ENCODE data around the gene ZNF688.
A peak's percentile ranks its signal among the peaks of the same experiment; 100 is the strongest.

ZNF688 gene

GRCh38 chr16:30588651-30589050 lies 17.1 kb upstream of the ZNF688 start:
- CTCF ChIA-PET, result interaction anchor here (1.8 to 6.1 kb wide), 3 partner anchors 11 to 42 kb away, joined by 4 to 57 read pairs (median 30); partner anchors contain the start of gene ZNF688
- no peak for DNase-seq (ENCODE audit: low read depth, low spot score)
- no peak for TF ChIP-seq CTCF (IDR thresholded peaks at IDR 0.05; ENCODE audit: insufficient read depth, low read length, missing control alignments)
- POLR2A ChIA-PET, result no interaction called here
- no peak overlapping the region for H3K4me3 ChIP-seq (ENCODE audit: low read depth, low read length)

GRCh38 chr16:30585400-30586191 lies 14.1 kb upstream of the ZNF688 start, which contains the start of gene ZNF785:
Gene ZNF785, minus strand, starts transcription at chr16:30585697. Its CDS starts 86 bp downstream, at chr16:30585611.
- ChIA-PET POLR2A (interaction anchor here (0.6 to 1.6 kb wide), 4 partner anchors 8 to 65 kb away, joined by 3 to 4 read pairs (median 4); partner anchors contain the start of genes PRR14 and ZNF688), CTCF (interaction anchor here (0.8 to 6.1 kb wide), 10 partner anchors 9 to 219 kb away, joined by 3 to 57 read pairs (median 4); partner anchors contain the start of gene ZNF689)
- DNase-seq (ENCODE audit: low read depth, low spot score), result peak; percentile 96
- peak; percentile 11 for TF ChIP-seq CTCF (IDR thresholded peaks at IDR 0.05; ENCODE audit: insufficient read depth, low read length, missing control alignments)
- peak within 1 kb of the TSS; percentile 79 for H3K4me3 ChIP-seq (ENCODE audit: low read depth, low read length)

DNA sequence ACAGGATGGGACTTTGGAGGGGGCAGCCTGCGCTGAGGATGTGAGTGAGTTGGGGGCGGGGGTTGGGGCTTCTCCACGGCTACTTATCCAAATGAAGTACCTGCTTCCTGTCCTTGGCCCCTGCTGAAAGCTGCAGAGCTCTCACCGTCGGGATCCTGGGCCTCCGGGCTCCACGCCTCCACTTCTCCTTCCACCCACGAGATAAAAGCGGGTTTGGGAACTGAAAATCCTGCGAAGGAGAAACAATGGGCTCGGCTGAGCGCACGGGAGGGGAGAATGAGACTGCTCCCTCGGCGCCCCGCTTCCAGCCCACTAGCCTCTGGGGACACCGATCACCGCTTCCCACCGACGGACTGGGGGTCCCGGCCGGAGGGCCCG lies 13.5 kb upstream of the ZNF688 start:
- H3K4me3 ChIP-seq (ENCODE audit: low read depth, low read length), result peak overlapping the region; percentile 79
- ChIA-PET POLR2A (interaction anchor here (1.0 to 1.4 kb wide), 2 partner anchors 13 to 58 kb away, joined by 4 read pairs; partner anchors contain the start of gene ZNF688), CTCF (interaction anchor here (1.4 to 6.1 kb wide), 5 partner anchors 9 to 49 kb away, joined by 5 to 57 read pairs (median 10); no protein-coding TSS in a partner anchor)
- no peak for DNase-seq (ENCODE audit: low read depth, low spot score)
- TF ChIP-seq CTCF (IDR thresholded peaks at IDR 0.05; ENCODE audit: insufficient read depth, low read length, missing control alignments), result no peak

- DNase-seq (ENCODE audit: low read depth, low spot score), result no peak
- no peak overlapping the region for H3K4me3 ChIP-seq (ENCODE audit: low read depth, low read length)
- ChIA-PET POLR2A (interaction anchor here (1.4 kb wide), 1 partner anchor 11 kb away, joined by 4 read pairs; the partner anchor contains the start of gene ZNF688), CTCF (interaction anchor here (1.3 to 5.4 kb wide), 3 partner anchors 10 to 48 kb away, joined by 3 to 30 read pairs (median 5); no protein-coding TSS in a partner anchor)
- no peak for TF ChIP-seq CTCF (IDR thresholded peaks at IDR 0.05; ENCODE audit: insufficient read depth, low read length, missing control alignments)
These were observed 11.3 kb upstream of the ZNF688 start for GRCh38 chr16:30582611-30583340.

DNA sequence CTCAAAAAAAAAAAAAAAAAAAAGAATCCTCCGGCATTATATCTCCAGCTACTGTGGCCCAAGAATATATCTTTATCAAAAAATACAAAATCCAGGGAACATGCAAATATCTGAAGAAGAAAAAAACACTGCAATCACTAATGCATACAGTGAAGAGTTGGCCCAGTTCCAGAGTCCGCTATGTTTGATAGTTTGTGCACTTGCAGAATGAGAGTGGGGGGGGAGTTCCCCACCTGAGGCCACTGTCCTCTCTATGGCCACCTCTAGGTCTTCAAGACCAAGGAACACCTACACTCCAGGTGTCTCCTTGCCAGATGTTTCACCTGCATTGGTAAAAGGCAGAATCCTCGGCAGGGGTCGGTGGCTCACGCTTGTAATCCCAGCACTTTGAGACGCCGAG lies 9.9 kb upstream of the ZNF688 start:
- DNase-seq (ENCODE audit: low read depth, low spot score), result no peak
- no peak for TF ChIP-seq CTCF (IDR thresholded peaks at IDR 0.05; ENCODE audit: insufficient read depth, low read length, missing control alignments)
- ChIA-PET POLR2A (interaction anchor here (0.6 to 1.4 kb wide), 2 partner anchors 10 to 49 kb away, joined by 3 to 4 read pairs; partner anchors contain the start of gene ZNF688), CTCF (interaction anchor here (1.0 to 1.5 kb wide), 3 partner anchors 9 to 152 kb away, joined by 3 to 5 read pairs (median 3); partner anchors contain the start of gene DCTPP1)
- H3K4me3 ChIP-seq (ENCODE audit: low read depth, low read length), result no peak overlapping the region

Measured in AG04449 (cell line).